Muscle of leg (tissue), 11 donors: ENCODE results near the gene SMTNL2. TPM values are rescaled to one million over a fixed set of nuclear protein-coding genes. Genes with fewer than 3 reads are reported as not detected.
"Not testable (repeated sequence)": the region's sequence is repeated elsewhere in the genome, so short reads cannot be mapped to it uniquely, and the experiment has no call there.

Experiments used
- DNase-seq: peaks from one replicate; pipeline ENCODE4 v3.0.0; 2013
- H3K27ac ChIP-seq: one replicate; pipeline ENCODE4 v1.5.1; 2013; ENCODE audit warnings: mild to moderate bottlenecking, low read length, control low read depth
- H3K27me3 ChIP-seq: one replicate; pipeline ENCODE4 v1.6.1; 2013; ENCODE audit warnings: low read length; ENCODE audit not compliant: control insufficient read depth, insufficient read depth
- H3K36me3 ChIP-seq: one replicate; pipeline ENCODE4 v1.6.1; 2013; ENCODE audit warnings: low read length; ENCODE audit not compliant: control insufficient read depth, insufficient read depth
- H3K4me1 ChIP-seq: one replicate; pipeline ENCODE4 v1.6.1; 2013; ENCODE audit warnings: low read length; ENCODE audit not compliant: control insufficient read depth, insufficient read depth
- H3K4me3 ChIP-seq: one replicate; pipeline ENCODE4 v1.5.1; 2013; ENCODE audit warnings: low read length, control low read depth
- H3K9me3 ChIP-seq: replicated peaks from 2 replicates; pipeline ENCODE4 v1.6.1; 2013; ENCODE audit warnings: low read depth, low read length; ENCODE audit not compliant: control insufficient read depth
- WGBS: methylation state at CpG from one replicate; pipeline ENCODE4 v1.1.5; 2013; ENCODE audit warnings: missing lambda C conversion rate; ENCODE audit not compliant: insufficient coverage; 5-methylcytosine and 5-hydroxymethylcytosine counted together
- polyA plus RNA-seq, 8 donors: library from polyadenylated mRNA; unstranded; fragments of 120-200 nt; gene quantifications; one replicate each; pipeline versions ENCODE4 v1.2.1 to v1.2.3, GENCODE V29; 2013; ENCODE audit warnings: inconsistent platforms in 1 of 8, low replicate concordance in 1 of 8; ENCODE audit not compliant: insufficient read length in 8 of 8, insufficient read depth in 1 of 8
- total RNA-seq: library from RNA; stranded (reverse); fragments of 120-200 nt; gene quantifications from one replicate; pipeline ENCODE4 v1.2.4, GENCODE V29; 2013

Gene SMTNL2
- total and polyA plus RNA-seq, 9 donors, result 67.9 to 157 (median 111) TPM

DNA sequence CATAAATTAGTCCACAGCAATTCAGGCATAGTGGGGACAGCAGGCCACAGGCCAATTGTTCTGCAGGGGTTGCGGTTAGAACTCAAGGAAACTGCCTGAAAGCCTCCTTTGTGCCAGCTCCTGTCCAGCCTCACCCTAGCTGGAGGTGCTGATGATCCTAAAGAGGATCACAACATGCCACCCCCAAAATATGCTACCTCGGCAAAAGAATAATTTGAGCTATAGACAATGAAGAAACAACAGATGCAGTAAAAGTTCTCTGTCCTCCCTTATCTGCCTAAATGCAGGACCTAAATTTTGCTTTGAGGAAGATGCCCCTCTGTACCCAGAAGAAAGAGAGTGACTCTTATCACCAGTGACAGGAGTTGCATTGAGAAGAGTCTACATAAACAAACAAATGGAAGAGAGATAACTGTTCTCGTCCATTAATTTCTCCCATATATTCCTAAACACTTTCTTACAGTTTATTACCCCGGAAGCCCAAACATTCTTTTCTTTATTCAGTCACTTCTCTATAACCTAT lies 42.5 kb downstream of the SMTNL2 start:
- Histone ChIP-seq H3K27ac (no peak overlapping the region), H3K4me1 (peaks cover 21% of the 10 kb centered on the region), H3K4me3 (no peak overlapping the region), H3K9me3 (peaks cover 8% of the 10 kb centered on the region), H3K36me3 (no peaks in the 10 kb centered on the region), H3K27me3 (no peaks in the 10 kb centered on the region)
- 70% methylated on average over 2 of the region's 4 CpGs for WGBS
- DNase-seq, result no peak

DNA sequence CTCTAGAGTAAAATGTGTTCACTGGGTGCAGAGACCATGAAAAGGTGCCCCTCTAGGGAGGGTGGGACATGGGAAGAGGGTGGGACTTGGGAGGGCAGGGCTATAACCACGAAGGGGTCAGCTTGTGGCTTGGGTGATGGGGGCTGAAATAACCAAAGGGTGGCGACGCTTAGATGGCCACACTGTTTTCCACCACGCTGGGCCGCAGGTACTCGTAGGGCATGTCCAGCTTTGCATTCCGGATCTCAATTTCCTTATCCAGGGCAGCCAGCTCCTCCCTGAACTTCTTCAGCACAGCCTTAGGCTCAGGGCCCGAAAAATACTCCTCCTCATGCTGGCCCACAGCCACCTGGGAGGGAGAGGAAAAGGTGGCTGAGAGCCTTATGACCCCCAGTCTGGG lies 47.1 kb downstream of the SMTNL2 start:
- H3K4me1 ChIP-seq, result no peaks in the 10 kb centered on the region
- H3K27me3 ChIP-seq, result peaks cover 22% of the 10 kb centered on the region
- H3K9me3 ChIP-seq, result no peaks in the 10 kb centered on the region
- DNase-seq, result no peak
- no peaks in the 10 kb centered on the region for H3K36me3 ChIP-seq
- 75% methylated on average over 6 of the region's 8 CpGs for WGBS
- H3K27ac ChIP-seq, result no peak overlapping the region
- no peak overlapping the region for H3K4me3 ChIP-seq

DNA sequence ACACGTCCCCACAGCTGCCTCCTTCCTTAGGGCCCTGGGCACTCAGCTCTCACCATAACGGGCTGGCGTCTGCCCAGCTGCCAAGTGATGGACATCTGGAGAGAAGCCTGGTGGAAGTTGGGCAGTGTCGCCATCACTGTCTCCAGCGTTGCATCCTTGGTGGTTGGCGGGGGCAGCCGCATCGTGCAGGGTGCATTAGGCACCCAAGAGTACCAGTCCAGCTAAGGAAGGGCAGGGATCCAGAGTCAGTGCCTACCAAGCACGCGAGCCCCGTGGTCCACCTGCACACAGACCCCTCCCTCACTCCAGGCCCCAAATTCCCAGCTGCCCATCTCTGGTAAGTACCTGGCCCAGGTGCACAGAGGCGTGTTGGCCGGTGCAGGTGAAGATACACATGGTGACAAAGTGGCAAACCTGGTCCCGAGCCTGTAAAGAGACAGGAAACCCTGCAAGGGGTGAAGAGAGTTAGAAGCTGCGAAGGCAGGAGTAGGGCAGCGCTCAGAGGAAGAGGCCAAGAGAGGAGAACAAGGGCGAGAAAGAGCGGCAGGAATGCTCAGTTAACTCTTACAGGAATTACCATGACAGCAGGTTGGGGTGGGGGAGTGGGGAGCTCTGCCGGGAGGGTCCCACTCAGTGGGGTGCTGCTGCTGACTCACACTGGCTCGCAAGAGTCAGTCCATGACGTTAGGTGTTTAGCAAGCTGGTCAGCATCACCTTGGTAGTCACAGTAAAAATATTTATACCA lies 47.7 kb downstream of the SMTNL2 start:
- Histone ChIP-seq H3K27me3 (peaks cover 28% of the 10 kb centered on the region), H3K36me3 (no peaks in the 10 kb centered on the region), H3K9me3 (no peaks in the 10 kb centered on the region), H3K27ac (no peak overlapping the region), H3K4me1 (no peaks in the 10 kb centered on the region), H3K4me3 (no peak overlapping the region)
- DNase-seq, result no peak
- 61% methylated on average over 18 of the region's 21 CpGs for WGBS

DNA sequence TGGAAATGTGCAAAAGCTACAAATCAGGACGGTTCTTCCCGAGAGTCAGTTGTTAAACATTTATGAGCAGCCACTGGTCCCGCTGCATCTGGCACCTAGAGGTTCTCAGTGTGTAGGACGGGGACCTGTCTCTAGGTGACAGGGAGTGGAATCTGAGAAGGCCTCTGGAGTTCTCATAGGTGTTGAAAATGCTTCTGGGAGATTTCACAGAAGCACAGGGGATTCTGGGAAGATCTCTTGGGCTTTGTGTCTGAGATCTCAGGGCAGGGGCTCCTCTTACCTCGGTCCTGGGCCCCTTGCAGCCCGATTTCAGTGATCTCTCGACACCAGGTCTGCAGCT lies 48.2 kb downstream of the SMTNL2 start:
- no peak for DNase-seq
- peaks cover 33% of the 10 kb centered on the region for H3K27me3 ChIP-seq
- 24% methylated on average over 5 of the region's 7 CpGs for WGBS
- no peaks in the 10 kb centered on the region for H3K9me3 ChIP-seq
- H3K4me1 ChIP-seq, result no peaks in the 10 kb centered on the region
- H3K27ac ChIP-seq, result no peak overlapping the region
- H3K4me3 ChIP-seq, result no peak overlapping the region
- H3K36me3 ChIP-seq, result no peaks in the 10 kb centered on the region

DNA sequence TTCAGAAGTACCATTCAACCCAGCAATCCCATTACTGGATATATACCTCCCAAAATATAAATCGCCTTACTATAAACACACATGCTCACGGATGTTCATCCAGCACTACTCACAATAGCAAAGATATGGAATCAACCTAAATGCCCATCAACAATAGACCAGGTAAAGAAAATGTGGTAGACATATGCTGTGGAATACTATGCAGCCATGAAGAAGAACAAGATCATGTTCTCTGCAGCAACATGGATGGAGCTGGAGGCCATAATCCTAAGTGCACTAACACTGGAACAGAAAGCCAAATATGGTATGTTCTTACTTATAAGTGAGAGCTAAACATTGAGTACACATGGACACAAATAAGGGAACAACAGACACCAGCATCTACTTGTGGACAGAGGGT lies 49.3 kb downstream of the SMTNL2 start:
- peaks cover 39% of the 10 kb centered on the region for H3K27me3 ChIP-seq
- no CpG with 5 or more reads among the region's 2 CpGs for WGBS
- no peaks in the 10 kb centered on the region for H3K36me3 ChIP-seq
- no peaks in the 10 kb centered on the region for H3K9me3 ChIP-seq
- DNase-seq, result no peak
- H3K4me3 ChIP-seq, result no peak overlapping the region
- H3K4me1 ChIP-seq, result no peaks in the 10 kb centered on the region
- no peak overlapping the region for H3K27ac ChIP-seq

DNA sequence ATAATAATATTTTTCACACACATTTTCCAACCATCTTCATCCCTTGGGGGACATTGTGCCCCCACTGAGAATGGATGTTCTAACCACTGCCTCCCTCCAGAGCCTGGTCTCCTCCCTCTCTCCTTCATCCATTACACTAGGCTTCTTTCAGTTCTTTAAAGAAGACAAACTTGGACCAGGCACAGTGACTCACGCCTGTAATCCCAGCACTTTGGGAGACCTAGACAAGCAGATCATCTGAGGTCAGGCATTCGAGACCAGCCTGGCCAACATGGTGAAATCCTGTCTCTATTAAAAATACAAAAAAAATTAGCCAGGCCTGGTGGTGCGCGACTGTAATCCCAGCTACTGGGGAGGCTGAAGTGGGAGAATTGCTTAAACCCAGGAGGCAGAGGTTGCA lies 50.6 kb downstream of the SMTNL2 start:
- Histone ChIP-seq H3K27ac (no peak overlapping the region), H3K4me1 (no peaks in the 10 kb centered on the region), H3K9me3 (no peaks in the 10 kb centered on the region), H3K4me3 (no peak overlapping the region), H3K27me3 (peaks cover 48% of the 10 kb centered on the region), H3K36me3 (no peaks in the 10 kb centered on the region)
- DNase-seq, result no peak
- WGBS, result 69% methylated on average over 2 of the region's 4 CpGs

DNA sequence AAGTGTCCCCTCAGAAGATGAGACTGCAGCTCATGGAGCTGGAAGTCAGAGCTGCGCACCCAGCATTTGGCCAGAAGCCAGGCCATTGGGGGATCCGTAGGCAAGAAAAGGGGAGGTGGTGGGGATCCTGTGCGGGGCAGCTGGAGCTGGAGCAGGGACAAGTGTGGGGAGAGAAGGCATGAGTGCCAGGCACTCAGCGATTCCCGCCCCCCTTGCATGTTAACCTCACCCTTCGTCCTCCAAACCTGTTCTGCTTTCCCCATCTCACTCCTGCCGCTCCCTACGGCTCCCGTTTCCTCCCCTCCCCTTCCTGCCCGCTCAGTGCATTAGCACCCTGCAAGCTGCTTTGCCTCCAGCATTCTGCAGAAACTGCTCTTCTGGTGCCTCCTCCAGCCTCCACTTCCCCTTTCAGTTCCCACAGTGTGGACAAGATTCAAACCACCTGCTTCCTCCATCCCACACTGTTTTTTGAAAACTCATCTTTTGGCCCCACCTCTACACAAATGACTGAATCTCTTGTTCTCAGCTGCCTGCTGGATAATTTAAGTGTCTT lies 51.6 kb downstream of the SMTNL2 start:
- 6% methylated on average over 7 of the region's 10 CpGs for WGBS
- H3K36me3 ChIP-seq, result no peaks in the 10 kb centered on the region
- no peaks in the 10 kb centered on the region for H3K9me3 ChIP-seq
- no peak overlapping the region for H3K27ac ChIP-seq
- no peaks in the 10 kb centered on the region for H3K4me1 ChIP-seq
- peak; percentile 38 for DNase-seq
- no peak overlapping the region for H3K4me3 ChIP-seq
- peaks cover 55% of the 10 kb centered on the region for H3K27me3 ChIP-seq

DNA sequence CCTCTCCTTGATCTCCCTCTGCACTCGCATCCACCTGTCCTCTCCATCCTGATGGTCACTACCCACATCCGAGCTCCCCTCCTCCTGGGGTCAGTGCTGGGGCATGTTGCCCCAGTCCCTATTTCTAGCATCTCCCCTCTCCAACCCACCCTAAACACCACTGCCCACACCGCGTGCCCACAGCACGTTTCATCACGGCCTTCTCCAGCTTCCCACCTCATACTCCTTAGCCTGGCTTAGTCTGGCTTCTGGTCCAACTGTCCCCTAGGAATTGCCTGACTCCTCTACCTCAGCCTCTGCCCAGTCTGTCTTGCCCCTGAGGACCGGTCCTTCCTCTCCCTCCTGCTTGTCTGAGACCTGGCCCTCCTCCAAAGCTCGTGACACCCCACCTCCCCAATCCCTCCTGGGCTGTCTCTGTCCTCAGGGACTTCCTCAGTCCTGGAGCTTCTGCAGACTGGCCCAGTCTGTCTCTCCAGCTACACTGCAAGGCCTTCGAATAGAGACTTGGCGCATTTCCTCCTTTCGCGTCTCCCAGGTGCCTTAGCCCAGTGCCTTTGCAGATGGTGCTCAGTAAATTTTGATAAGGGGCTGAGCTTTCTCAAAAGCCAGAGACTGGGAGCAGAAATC lies 52.3 kb downstream of the SMTNL2 start:
- DNase-seq, result no peak
- peaks cover 61% of the 10 kb centered on the region for H3K27me3 ChIP-seq
- 61% methylated on average over 12 of the region's 12 CpGs for WGBS

DNA sequence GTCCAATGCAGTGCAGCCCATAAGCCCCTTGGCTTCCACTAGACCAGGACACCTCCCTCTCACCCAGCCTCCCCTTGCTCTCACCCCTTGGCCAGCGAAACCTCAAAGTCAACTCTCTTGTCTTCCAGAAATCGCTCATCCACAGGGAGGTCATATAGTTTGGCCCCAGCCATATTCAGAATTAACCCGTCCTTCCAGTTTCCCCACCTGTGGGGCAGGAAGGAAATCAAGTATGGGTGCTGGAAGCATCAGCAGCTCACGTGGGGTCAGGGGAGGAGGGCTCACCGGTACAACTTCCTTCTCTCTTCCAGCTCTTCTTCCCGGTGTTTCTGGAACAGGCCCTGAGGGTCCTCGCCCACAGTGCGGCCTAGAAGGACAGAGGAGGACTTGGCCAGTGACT lies 54.4 kb downstream of the SMTNL2 start:
- 39% methylated on average over 6 of the region's 8 CpGs for WGBS
- H3K9me3 ChIP-seq, H3K36me3 ChIP-seq, H3K4me1 ChIP-seq, H3K4me3 ChIP-seq, DNase-seq, H3K27ac ChIP-seq: not testable (repeated sequence)
- H3K27me3 ChIP-seq, result peaks cover 75% of the 10 kb centered on the region

More for the DNA sequence above, 52.3 kb downstream of the SMTNL2 start:
- Histone ChIP-seq H3K4me1 (peaks cover 5% of the 10 kb centered on the region), H3K4me3 (no peak overlapping the region), H3K9me3 (no peaks in the 10 kb centered on the region), H3K36me3 (no peaks in the 10 kb centered on the region), H3K27ac (no peak overlapping the region)

DNA sequence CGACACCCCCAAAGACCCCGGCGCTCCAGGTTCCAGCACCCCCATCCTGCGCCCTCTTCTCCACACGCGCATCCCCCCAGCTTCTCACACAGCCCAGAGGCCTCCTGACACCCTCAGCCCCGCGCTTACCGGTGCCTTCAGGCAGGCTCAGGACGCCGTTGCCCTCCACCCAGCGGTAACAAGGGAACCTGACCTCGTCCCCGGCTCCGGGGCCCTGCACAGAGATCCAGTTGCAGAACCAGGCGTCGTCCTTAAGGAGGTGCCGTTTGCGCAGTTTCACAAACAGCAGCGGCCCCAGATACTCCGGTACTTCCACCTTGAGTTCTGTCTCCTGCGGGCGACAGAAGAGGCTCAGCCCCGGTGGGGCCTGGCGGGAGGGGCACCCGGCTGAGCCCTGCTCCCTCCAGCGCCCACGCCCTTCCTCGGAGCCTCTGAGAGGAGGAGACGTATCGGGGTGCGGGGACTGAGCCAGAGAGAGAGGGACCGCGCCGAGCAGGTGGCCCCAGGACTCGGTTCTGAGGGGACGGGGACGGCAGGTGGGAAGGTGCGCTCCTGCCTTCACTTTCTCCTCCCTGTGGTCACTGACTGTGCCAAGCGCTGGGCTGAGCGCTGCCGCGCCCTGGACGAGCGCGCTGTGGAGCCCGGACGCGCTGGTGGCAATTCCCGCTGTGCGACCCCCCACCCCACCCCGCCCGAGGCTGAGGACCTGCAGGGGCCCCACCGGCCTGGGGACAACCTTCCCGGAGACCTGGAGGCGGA lies 55.2 kb downstream of the SMTNL2 start:
- H3K4me1 ChIP-seq, H3K27ac ChIP-seq, DNase-seq, H3K9me3 ChIP-seq, H3K4me3 ChIP-seq, H3K36me3 ChIP-seq: not testable (repeated sequence)
- H3K27me3 ChIP-seq, result peaks cover 79% of the 10 kb centered on the region
- 3% methylated on average over 17 of the region's 56 CpGs for WGBS
